B cell (primary cell): ENCODE results near the gene ING4.

Experiments
- EZH2 ChIP-seq: IDR thresholded peaks from 2 replicates; pipeline ENCODE4 v1.6.1; 2012; ENCODE audit warnings: borderline replicate concordance, low read depth, mild to moderate bottlenecking, moderate library complexity, low read length; ENCODE audit not compliant: insufficient read depth, poor library complexity, severe bottlenecking
- TF ChIP-seq, protein P1 (sequence below): fragments of 200-600 bp; IDR thresholded peaks from one replicate; pipeline ENCODE4 v1.8.0; 2022; ENCODE audit warnings: antibody characterized with exemption, mild to moderate bottlenecking

DNA sequence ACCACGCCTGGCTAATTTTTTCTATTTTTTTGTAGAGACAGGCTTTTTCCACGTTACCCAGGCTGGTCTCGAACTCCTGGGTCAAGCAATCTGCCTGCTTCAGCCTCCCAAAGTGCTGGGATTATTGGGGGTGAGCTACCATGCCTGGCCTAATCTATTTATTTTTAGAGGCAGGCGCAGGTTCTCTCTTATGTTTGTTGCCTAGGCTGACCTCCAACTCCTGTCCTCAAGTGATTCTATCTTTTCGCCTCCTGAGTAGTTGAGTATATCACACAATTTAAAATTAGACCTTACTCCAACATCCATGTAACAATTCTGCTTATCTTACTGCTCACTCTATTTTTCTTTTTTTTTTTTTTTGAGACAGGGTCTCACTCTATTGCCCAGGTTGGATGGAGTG is 8.9 kb downstream of the ING4 start:
- TF ChIP-seq, protein P1, sequence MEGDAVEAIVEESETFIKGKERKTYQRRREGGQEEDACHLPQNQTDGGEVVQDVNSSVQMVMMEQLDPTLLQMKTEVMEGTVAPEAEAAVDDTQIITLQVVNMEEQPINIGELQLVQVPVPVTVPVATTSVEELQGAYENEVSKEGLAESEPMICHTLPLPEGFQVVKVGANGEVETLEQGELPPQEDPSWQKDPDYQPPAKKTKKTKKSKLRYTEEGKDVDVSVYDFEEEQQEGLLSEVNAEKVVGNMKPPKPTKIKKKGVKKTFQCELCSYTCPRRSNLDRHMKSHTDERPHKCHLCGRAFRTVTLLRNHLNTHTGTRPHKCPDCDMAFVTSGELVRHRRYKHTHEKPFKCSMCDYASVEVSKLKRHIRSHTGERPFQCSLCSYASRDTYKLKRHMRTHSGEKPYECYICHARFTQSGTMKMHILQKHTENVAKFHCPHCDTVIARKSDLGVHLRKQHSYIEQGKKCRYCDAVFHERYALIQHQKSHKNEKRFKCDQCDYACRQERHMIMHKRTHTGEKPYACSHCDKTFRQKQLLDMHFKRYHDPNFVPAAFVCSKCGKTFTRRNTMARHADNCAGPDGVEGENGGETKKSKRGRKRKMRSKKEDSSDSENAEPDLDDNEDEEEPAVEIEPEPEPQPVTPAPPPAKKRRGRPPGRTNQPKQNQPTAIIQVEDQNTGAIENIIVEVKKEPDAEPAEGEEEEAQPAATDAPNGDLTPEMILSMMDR, result no peak
- TF ChIP-seq EZH2, result no peak
